Testis (tissue), 2 donors: ENCODE data around the gene CDK13.

Experiments
- POLR2A ChIP-seq: fragments of 450-650 bp; IDR thresholded peaks from one replicate; pipeline ENCODE4 v1.6.1; 2017; ENCODE audit warnings: antibody characterized with exemption, mild to moderate bottlenecking, moderate library complexity
- TF ChIP-seq, protein P1 (sequence below), 3 experiments: fragments of 450-650 bp in 2 of 3; fragments of 200-600 bp in 1 of 3; sonication (generic) in 1 of 3; IDR thresholded peaks; one replicate each; pipeline ENCODE4 v1.5.1; 2016 to 2019; ENCODE audit warnings: antibody characterized with exemption in 3 of 3, mild to moderate bottlenecking in 2 of 3, moderate library complexity in 1 of 3

DNA sequence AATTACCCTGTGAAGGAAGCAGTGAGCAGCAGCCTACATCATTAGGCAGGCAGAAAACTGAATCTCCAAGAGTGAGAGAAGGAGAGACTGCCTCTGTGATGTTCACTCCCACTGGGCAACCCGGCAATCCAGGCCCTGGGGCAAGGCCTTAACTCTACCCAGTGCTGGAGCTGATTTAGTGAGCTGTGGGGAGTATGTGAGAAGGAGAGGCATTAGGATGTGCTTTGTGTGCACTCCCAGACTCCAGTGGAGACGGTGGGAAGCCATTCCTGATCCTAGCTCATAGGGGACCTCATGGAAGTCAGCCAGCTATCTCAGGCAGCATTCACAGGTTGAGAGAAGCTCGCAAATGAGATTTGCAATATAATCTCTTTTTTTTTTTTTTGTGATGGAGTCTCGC is 41.1 kb upstream of the CDK13 start:
- TF ChIP-seq, protein P1, sequence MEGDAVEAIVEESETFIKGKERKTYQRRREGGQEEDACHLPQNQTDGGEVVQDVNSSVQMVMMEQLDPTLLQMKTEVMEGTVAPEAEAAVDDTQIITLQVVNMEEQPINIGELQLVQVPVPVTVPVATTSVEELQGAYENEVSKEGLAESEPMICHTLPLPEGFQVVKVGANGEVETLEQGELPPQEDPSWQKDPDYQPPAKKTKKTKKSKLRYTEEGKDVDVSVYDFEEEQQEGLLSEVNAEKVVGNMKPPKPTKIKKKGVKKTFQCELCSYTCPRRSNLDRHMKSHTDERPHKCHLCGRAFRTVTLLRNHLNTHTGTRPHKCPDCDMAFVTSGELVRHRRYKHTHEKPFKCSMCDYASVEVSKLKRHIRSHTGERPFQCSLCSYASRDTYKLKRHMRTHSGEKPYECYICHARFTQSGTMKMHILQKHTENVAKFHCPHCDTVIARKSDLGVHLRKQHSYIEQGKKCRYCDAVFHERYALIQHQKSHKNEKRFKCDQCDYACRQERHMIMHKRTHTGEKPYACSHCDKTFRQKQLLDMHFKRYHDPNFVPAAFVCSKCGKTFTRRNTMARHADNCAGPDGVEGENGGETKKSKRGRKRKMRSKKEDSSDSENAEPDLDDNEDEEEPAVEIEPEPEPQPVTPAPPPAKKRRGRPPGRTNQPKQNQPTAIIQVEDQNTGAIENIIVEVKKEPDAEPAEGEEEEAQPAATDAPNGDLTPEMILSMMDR (IDR thresholded peaks at IDR 0.05) = no peak
- no peak for TF ChIP-seq POLR2A
